ENCODE data around the gene APOLD1. TPM values are rescaled to one million over a fixed set of nuclear protein-coding genes. Genes with fewer than 3 reads are reported as not detected.

Gene APOLD1
- polyA plus RNA-seq, 3 donors, result 0.08 to 0.21 TPM; not detected in 1

DNA sequence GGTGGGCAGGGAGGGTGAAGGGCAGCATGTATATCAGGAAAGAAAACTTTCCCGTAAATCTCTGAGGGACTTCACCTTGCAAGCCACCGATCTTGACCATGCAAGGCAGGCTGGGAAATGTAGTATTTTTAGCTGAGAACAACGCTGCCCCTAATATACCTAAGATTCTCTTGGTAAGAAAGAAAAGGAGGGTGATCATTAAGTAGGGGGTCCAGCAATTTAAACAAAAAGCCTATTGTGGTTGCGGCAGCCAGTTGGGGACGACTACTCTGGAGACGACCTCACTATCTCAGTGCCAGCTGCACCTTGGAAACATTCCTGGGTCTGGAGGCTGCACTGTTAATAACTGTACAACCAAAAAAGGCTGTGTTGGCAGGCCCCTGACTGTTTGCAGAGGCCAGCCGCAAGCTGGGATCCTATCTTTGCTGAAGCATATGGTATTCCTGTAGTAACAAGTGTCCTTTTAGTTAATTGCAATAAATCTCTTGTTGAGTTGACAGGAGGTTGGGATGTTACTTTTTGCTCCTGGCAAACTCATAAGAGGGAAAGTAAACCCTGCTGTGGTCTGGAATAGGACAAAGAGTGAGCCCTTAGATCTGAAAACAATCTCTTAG, 6.4 kb downstream of the APOLD1 start:
- Histone ChIP-seq H3K9me3 (replicated peaks in 1 of 2; ENCODE audit: control insufficient read depth in 1 of 2, insufficient read depth in 1 of 2, low read length in 2 of 2) (no peaks in the 10 kb centered on the region), H3K4me3 (replicated peaks in 1 of 3; ENCODE audit: low read depth in 2 of 3, low read length in 3 of 3) (no peak overlapping the region), H3K9ac (ENCODE audit: insufficient read depth, low read length, poor library complexity, severe bottlenecking) (no peak overlapping the region), H3K4me1 (ENCODE audit: control insufficient read depth in 1 of 2, insufficient read depth in 2 of 2, low read length in 2 of 2) (peaks cover 9 to 10% of the 10 kb centered on the region in 2 donors), H3K27ac (ENCODE audit: low read depth in 1 of 2, low read length in 2 of 2) (no peak overlapping the region), H3K79me2 (ENCODE audit: insufficient read depth, low read length) (no peaks in the 10 kb centered on the region), H3K36me3 (replicated peaks in 1 of 2; ENCODE audit: control insufficient read depth in 1 of 2, insufficient read depth in 2 of 2, low read length in 2 of 2) (no peaks in the 10 kb centered on the region), H3K4me2 (replicated peaks; ENCODE audit: extremely low read depth, low read length, poor library complexity, severe bottlenecking) (no peak overlapping the region), H4K20me1 (ENCODE audit: insufficient read depth, low read length) (no peaks in the 10 kb centered on the region), H3K27me3 (ENCODE audit: control insufficient read depth in 2 of 2, insufficient read depth in 2 of 2, low read length in 2 of 2) (no peaks in the 10 kb centered on the region), H2AFZ (ENCODE audit: insufficient read depth, low read depth, low read length, poor library complexity, severe bottlenecking) (no peak overlapping the region)
- Mint-ChIP-seq H3K27ac (no peak overlapping the region), H3K4me1 (peaks cover 7% of the 10 kb centered on the region), H3K36me3 (no peaks in the 10 kb centered on the region), H3K4me3 (no peak overlapping the region), H3K9me3 (no peaks in the 10 kb centered on the region), H3K27me3 (ENCODE audit: low read depth in 3 of 3) (peaks cover 1 to 4% (median 2%) of the 10 kb centered on the region in 3 donors)
- 91% methylated on average over 4 of the region's 7 CpGs for WGBS (ENCODE audit: insufficient coverage)
- no peak for DNase-seq
- intact Hi-C loops (cut with micrococcal nuclease), result no loop called here
- TF ChIP-seq, protein P1, sequence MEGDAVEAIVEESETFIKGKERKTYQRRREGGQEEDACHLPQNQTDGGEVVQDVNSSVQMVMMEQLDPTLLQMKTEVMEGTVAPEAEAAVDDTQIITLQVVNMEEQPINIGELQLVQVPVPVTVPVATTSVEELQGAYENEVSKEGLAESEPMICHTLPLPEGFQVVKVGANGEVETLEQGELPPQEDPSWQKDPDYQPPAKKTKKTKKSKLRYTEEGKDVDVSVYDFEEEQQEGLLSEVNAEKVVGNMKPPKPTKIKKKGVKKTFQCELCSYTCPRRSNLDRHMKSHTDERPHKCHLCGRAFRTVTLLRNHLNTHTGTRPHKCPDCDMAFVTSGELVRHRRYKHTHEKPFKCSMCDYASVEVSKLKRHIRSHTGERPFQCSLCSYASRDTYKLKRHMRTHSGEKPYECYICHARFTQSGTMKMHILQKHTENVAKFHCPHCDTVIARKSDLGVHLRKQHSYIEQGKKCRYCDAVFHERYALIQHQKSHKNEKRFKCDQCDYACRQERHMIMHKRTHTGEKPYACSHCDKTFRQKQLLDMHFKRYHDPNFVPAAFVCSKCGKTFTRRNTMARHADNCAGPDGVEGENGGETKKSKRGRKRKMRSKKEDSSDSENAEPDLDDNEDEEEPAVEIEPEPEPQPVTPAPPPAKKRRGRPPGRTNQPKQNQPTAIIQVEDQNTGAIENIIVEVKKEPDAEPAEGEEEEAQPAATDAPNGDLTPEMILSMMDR (IDR thresholded peaks at IDR 0.05), result no peak

DNA sequence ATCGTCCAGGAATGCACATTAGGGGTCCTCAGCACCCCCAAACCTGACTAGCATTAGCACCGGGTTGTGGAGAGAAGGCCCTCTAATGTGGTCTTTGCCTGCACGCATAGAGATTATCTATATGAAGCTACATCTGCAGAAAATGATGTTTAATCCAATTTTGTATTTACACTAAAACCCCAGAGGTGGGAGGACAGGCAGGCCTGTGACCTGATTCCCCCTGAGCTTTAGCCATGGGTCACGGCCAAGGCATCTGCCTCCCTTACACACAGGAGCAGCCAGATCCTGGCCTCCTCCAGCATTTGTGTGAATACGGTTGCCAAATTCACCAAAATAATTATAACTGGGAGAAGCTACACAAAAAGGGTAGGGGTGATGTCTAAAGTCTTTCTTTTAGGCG, 7.0 kb downstream of the APOLD1 start:
- peaks cover 1 to 4% (median 2%) of the 10 kb centered on the region in 3 donors for H3K27me3 Mint-ChIP-seq (ENCODE audit: low read depth in 3 of 3)
- H3K4me1 Mint-ChIP-seq, result peaks cover 4% of the 10 kb centered on the region
- Histone ChIP-seq H3K9ac (ENCODE audit: insufficient read depth, low read length, poor library complexity, severe bottlenecking) (no peak overlapping the region), H3K9me3 (replicated peaks in 1 of 2; ENCODE audit: control insufficient read depth in 1 of 2, insufficient read depth in 1 of 2, low read length in 2 of 2) (no peaks in the 10 kb centered on the region), H3K4me2 (replicated peaks; ENCODE audit: extremely low read depth, low read length, poor library complexity, severe bottlenecking) (no peak overlapping the region), H3K4me3 (replicated peaks in 1 of 3; ENCODE audit: low read depth in 2 of 3, low read length in 3 of 3) (no peak overlapping the region), H3K79me2 (ENCODE audit: insufficient read depth, low read length) (no peaks in the 10 kb centered on the region), H3K4me1 (ENCODE audit: control insufficient read depth in 1 of 2, insufficient read depth in 2 of 2, low read length in 2 of 2) (peaks cover 4 to 5% of the 10 kb centered on the region in 2 donors), H3K27ac (ENCODE audit: low read depth in 1 of 2, low read length in 2 of 2) (no peak overlapping the region), H3K27me3 (ENCODE audit: control insufficient read depth in 2 of 2, insufficient read depth in 2 of 2, low read length in 2 of 2) (no peaks in the 10 kb centered on the region), H4K20me1 (ENCODE audit: insufficient read depth, low read length) (no peaks in the 10 kb centered on the region), H2AFZ (ENCODE audit: insufficient read depth, low read depth, low read length, poor library complexity, severe bottlenecking) (no peak overlapping the region), H3K36me3 (replicated peaks in 1 of 2; ENCODE audit: control insufficient read depth in 1 of 2, insufficient read depth in 2 of 2, low read length in 2 of 2) (no peaks in the 10 kb centered on the region)
- DNase-seq, result no peak
- intact Hi-C loops (cut with micrococcal nuclease), result no loop called here
- no peaks in the 10 kb centered on the region for H3K36me3 Mint-ChIP-seq
- H3K4me3 Mint-ChIP-seq, result no peak overlapping the region
- H3K9me3 Mint-ChIP-seq, result no peaks in the 10 kb centered on the region
- TF ChIP-seq, protein P1 (IDR thresholded peaks at IDR 0.05), result no peak
- no peak overlapping the region for H3K27ac Mint-ChIP-seq
- WGBS (ENCODE audit: insufficient coverage), result no CpG with 5 or more reads among the region's 6 CpGs
